Activated CD8-positive, alpha-beta T cell treated with anti-CD3 and anti-CD28 coated beads for 36 hours (primary cell): ENCODE data around the gene KLHL22. TPM values are rescaled to one million over a fixed set of nuclear protein-coding genes. Genes with fewer than 3 reads are reported as not detected.

ENCODE experiments used
- ATAC-seq: fragments of 200-7000 bp; cut with Tn5 transposase; one replicate; pipeline ENCODE4 v1.10.0; 2021; ENCODE audit warnings: mild to moderate bottlenecking, moderate library complexity
- CTCF ChIA-PET: fragments of 350-600 bp; sonication (Branson Sonifier 250); formaldehyde crosslinking; loops from one replicate; lab custom pipeline; 2021; ENCODE audit warnings: antibody characterized with exemption; lab: Charles Lee
- POLR2A ChIA-PET: fragments of 350-600 bp; sonication (Branson Sonifier 250); formaldehyde crosslinking; loops from one replicate; lab custom pipeline; 2021; ENCODE audit warnings: antibody characterized with exemption; lab: Charles Lee
- DNase-seq: peaks from one replicate; pipeline ENCODE4 v3.0.0-alpha.2; 2020
- H3K27ac Mint-ChIP-seq: one replicate; pipeline ENCODE4 v1.8.0; 2021; ENCODE audit warnings: mild to moderate bottlenecking, mixed read lengths
- H3K27me3 Mint-ChIP-seq: one replicate; pipeline ENCODE4 v1.8.0; 2021; ENCODE audit warnings: mixed read lengths
- H3K36me3 Mint-ChIP-seq: one replicate; pipeline ENCODE4 v1.8.0; 2021; ENCODE audit warnings: low read depth, mixed read lengths
- H3K4me1 Mint-ChIP-seq: one replicate; pipeline ENCODE4 v1.8.0; 2021; ENCODE audit warnings: low read depth, mixed read lengths
- H3K4me3 Mint-ChIP-seq: one replicate; pipeline ENCODE4 v1.8.0; 2021; ENCODE audit warnings: mild to moderate bottlenecking, moderate library complexity, mixed read lengths
- H3K9me3 Mint-ChIP-seq: one replicate; pipeline ENCODE4 v1.8.0; 2021; ENCODE audit warnings: mixed read lengths
- intact Hi-C: fragments of 100-400 bp; cut with micrococcal nuclease; formaldehyde crosslinking; loops from one replicate; pipeline ENCODE4 v1.10.0; 2022
- total RNA-seq, 2 experiments: library from RNA; stranded (reverse); gene quantifications; one replicate each; pipeline ENCODE4 v1.2.3, GENCODE V29; 2021
- TF ChIP-seq, protein P1 (sequence below): fragments of 200-600 bp; IDR thresholded peaks from one replicate; pipeline ENCODE4 v1.8.0; 2022; ENCODE audit warnings: antibody characterized with exemption, mild to moderate bottlenecking

KLHL22 gene
- total RNA-seq, 2 experiments from 2014 or later = 16.3 to 17.9 TPM

GRCh38 chr22:20448630-20449029 lies 47.0 kb downstream of the KLHL22 start:
- Mint-ChIP-seq H3K9me3 (no peaks in the 10 kb centered on the region), H3K27me3 (no peaks in the 10 kb centered on the region), H3K27ac (no peak overlapping the region), H3K4me1 (no peaks in the 10 kb centered on the region), H3K36me3 (peaks cover 6% of the 10 kb centered on the region), H3K4me3 (no peak overlapping the region)
- ChIA-PET CTCF (interaction anchor here (1.1 kb wide), 1 partner anchor 31 kb away, joined by 5 read pairs; no protein-coding TSS in a partner anchor), POLR2A (no interaction called here)
- intact Hi-C loops = no loop called here
- no peak for DNase-seq
- no peak for ATAC-seq
- TF ChIP-seq, protein P1, sequence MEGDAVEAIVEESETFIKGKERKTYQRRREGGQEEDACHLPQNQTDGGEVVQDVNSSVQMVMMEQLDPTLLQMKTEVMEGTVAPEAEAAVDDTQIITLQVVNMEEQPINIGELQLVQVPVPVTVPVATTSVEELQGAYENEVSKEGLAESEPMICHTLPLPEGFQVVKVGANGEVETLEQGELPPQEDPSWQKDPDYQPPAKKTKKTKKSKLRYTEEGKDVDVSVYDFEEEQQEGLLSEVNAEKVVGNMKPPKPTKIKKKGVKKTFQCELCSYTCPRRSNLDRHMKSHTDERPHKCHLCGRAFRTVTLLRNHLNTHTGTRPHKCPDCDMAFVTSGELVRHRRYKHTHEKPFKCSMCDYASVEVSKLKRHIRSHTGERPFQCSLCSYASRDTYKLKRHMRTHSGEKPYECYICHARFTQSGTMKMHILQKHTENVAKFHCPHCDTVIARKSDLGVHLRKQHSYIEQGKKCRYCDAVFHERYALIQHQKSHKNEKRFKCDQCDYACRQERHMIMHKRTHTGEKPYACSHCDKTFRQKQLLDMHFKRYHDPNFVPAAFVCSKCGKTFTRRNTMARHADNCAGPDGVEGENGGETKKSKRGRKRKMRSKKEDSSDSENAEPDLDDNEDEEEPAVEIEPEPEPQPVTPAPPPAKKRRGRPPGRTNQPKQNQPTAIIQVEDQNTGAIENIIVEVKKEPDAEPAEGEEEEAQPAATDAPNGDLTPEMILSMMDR = no peak

DNA sequence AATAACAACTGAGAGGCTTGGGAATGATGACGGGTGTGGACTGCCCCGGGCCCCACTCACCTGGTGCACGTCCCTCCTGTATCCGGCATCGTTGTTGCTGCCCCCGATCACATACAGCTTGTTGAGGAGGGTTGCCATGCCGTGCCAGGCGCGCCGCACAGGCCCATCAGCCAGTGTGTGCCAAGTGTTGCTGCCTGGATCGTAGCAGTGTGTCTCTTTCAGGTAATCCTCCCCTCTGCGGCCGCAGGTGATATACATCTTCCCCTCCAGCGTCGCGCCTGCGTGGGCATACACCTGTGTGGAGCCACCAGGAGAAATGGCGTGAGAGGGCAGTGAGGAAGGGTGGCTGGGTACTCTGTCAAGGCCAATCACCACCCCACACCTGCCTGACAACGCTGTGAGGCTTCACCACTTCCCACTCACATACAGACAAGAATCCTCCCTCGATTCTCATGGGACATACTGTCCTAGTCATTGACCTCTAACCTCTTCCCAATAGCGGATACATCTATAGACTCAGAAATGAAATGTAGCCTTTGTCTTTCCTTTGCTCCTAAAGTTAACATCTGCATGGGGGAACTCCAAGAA lies 49.1 kb downstream of the KLHL22 start:
- DNase-seq = no peak
- intact Hi-C loops = no loop called here
- Mint-ChIP-seq H3K36me3 (peaks cover 6% of the 10 kb centered on the region), H3K27ac (no peak overlapping the region), H3K4me3 (no peak overlapping the region), H3K27me3 (no peaks in the 10 kb centered on the region), H3K4me1 (no peaks in the 10 kb centered on the region), H3K9me3 (no peaks in the 10 kb centered on the region)
- CTCF ChIA-PET = interaction anchor here (1.2 kb wide), 1 partner anchor 8 kb away, joined by 3 read pairs; no protein-coding TSS in a partner anchor
- ATAC-seq = no peak
- TF ChIP-seq, protein P1 = no peak
- POLR2A ChIA-PET = no interaction called here

GRCh38 chr22:20444325-20444724 lies 51.3 kb downstream of the KLHL22 start:
- intact Hi-C loops = no loop called here
- TF ChIP-seq, protein P1 = no peak
- H3K4me3 Mint-ChIP-seq = no peak overlapping the region
- no peak for ATAC-seq
- no peak overlapping the region for H3K27ac Mint-ChIP-seq
- no peaks in the 10 kb centered on the region for H3K9me3 Mint-ChIP-seq
- no peaks in the 10 kb centered on the region for H3K4me1 Mint-ChIP-seq
- no peak for DNase-seq
- ChIA-PET POLR2A (no interaction called here), CTCF (interaction anchor here (1.0 to 2.7 kb wide), 2 partner anchors 12 to 26 kb away, joined by 3 to 9 read pairs; no protein-coding TSS in a partner anchor)
- H3K36me3 Mint-ChIP-seq = peaks cover 9% of the 10 kb centered on the region
- no peaks in the 10 kb centered on the region for H3K27me3 Mint-ChIP-seq

- H3K9me3 Mint-ChIP-seq = no peaks in the 10 kb centered on the region
- H3K27me3 Mint-ChIP-seq = peaks cover 7% of the 10 kb centered on the region
- TF ChIP-seq, protein P1 = no peak
- intact Hi-C loops = no loop called here
- ChIA-PET CTCF (no interaction called here), POLR2A (no interaction called here)
- DNase-seq = no peak
- no peak overlapping the region for H3K27ac Mint-ChIP-seq
- ATAC-seq = no peak
- no peaks in the 10 kb centered on the region for H3K4me1 Mint-ChIP-seq
- peaks cover 9% of the 10 kb centered on the region for H3K36me3 Mint-ChIP-seq
- H3K4me3 Mint-ChIP-seq = no peak overlapping the region
These were observed 52.9 kb downstream of the KLHL22 start for GRCh38 chr22:20442485-20443284.
